ENCODE data around the gene AATF.
"Not testable (repeated sequence)": the region's sequence is repeated elsewhere in the genome, so short reads cannot be mapped to it uniquely, and the experiment has no call there.

Gene AATF

GRCh38 chr17:37067555-37068111, 118.9 kb downstream of the AATF start:
- H4K8ac ChIP-seq (ENCODE audit: low read length), result peak overlapping the region; percentile 10
- H2BK120ac ChIP-seq (ENCODE audit: low read depth, low read length), result no peak overlapping the region
- no peaks in the 10 kb centered on the region for H3K79me1 ChIP-seq (replicated peaks; ENCODE audit: low read length, poor library complexity, severe bottlenecking)
- no peak overlapping the region for H3K14ac ChIP-seq (ENCODE audit: low read length in 2 of 2)
- H2BK12ac ChIP-seq (ENCODE audit: low read length in 2 of 2), result no peak overlapping the region
- H3K4me2 ChIP-seq (ENCODE audit: low read length, poor library complexity, severe bottlenecking), result no peak overlapping the region
- H2BK5ac ChIP-seq (ENCODE audit: low read depth, low read length, poor library complexity, severe bottlenecking), result no peak overlapping the region
- no peak overlapping the region for H3K9ac ChIP-seq (ENCODE audit: low read length)
- H3K4me1 ChIP-seq (ENCODE audit: control insufficient read depth, insufficient read depth, low read depth, low read length), result peaks cover 9% of the 10 kb centered on the region
- no peak overlapping the region for H2AK5ac ChIP-seq (ENCODE audit: low read length, severe bottlenecking)
- H4K91ac ChIP-seq (ENCODE audit: low read length), result no peak overlapping the region
- no peak overlapping the region for H3K4me3 ChIP-seq (ENCODE audit: insufficient read depth in 1 of 2, low read depth in 1 of 2, low read length in 2 of 2)
- H3K9me3 ChIP-seq (ENCODE audit: control insufficient read depth, low read length), result no peaks in the 10 kb centered on the region
- H3K23ac ChIP-seq (ENCODE audit: low read length in 2 of 2), result no peak overlapping the region
- H3K36me3 ChIP-seq (ENCODE audit: control insufficient read depth in 1 of 2, insufficient read depth in 2 of 2, low read depth in 1 of 2, low read length in 2 of 2), result no peaks in the 10 kb centered on the region
- no peak overlapping the region for H3K4ac ChIP-seq (ENCODE audit: low read depth in 1 of 2, low read length in 2 of 2)
- H3K27ac ChIP-seq (ENCODE audit: low read length, poor library complexity, severe bottlenecking), result no peak overlapping the region
- DNase-seq, result peak; percentile 82
- H3K27me3 ChIP-seq (ENCODE audit: control insufficient read depth in 1 of 2, insufficient read depth in 1 of 2, low read length in 2 of 2), result peaks cover 34 to 61% of the 10 kb centered on the region in 2 experiments
- H3K18ac ChIP-seq (ENCODE audit: low read depth in 1 of 2, low read length in 2 of 2), result no peak overlapping the region
- no peak overlapping the region for H2BK15ac ChIP-seq (ENCODE audit: low read depth, poor library complexity, severe bottlenecking)
- no peak overlapping the region for H2AFZ ChIP-seq (ENCODE audit: low read depth, low read length)
- whole genome bisulfite sequencing, result 64% methylated on average over 13 of the region's 13 CpGs

- Histone ChIP-seq H2AK5ac (ENCODE audit: low read length, severe bottlenecking) (no peak overlapping the region), H2AFZ (ENCODE audit: low read depth, low read length) (no peak overlapping the region), H3K23ac (ENCODE audit: low read length in 2 of 2) (no peak overlapping the region), H3K18ac (ENCODE audit: low read depth in 1 of 2, low read length in 2 of 2) (peak overlapping the region in 1 of 2 experiments; percentile 37), H3K9me3 (ENCODE audit: control insufficient read depth, low read length) (no peaks in the 10 kb centered on the region), H4K8ac (ENCODE audit: low read length) (no peak overlapping the region), H3K4me3 (ENCODE audit: insufficient read depth in 1 of 2, low read depth in 1 of 2, low read length in 2 of 2) (no peak overlapping the region), H3K27ac (ENCODE audit: low read length, poor library complexity, severe bottlenecking) (no peak overlapping the region), H3K4me2 (ENCODE audit: low read length, poor library complexity, severe bottlenecking) (no peak overlapping the region), H3K27me3 (ENCODE audit: control insufficient read depth in 1 of 2, insufficient read depth in 1 of 2, low read length in 2 of 2) (peaks cover 34 to 57% of the 10 kb centered on the region in 2 experiments), H2BK15ac (ENCODE audit: low read depth, poor library complexity, severe bottlenecking) (no peak overlapping the region), H3K4ac (ENCODE audit: low read depth in 1 of 2, low read length in 2 of 2) (no peak overlapping the region), H4K91ac (ENCODE audit: low read length) (no peak overlapping the region), H2BK12ac (ENCODE audit: low read length in 2 of 2) (no peak overlapping the region), H3K36me3 (ENCODE audit: control insufficient read depth in 1 of 2, insufficient read depth in 2 of 2, low read depth in 1 of 2, low read length in 2 of 2) (no peaks in the 10 kb centered on the region), H3K9ac (ENCODE audit: low read length) (no peak overlapping the region), H3K4me1 (ENCODE audit: control insufficient read depth, insufficient read depth, low read depth, low read length) (peaks cover 9% of the 10 kb centered on the region), H2BK120ac (ENCODE audit: low read depth, low read length) (no peak overlapping the region), H2BK5ac (ENCODE audit: low read depth, low read length, poor library complexity, severe bottlenecking) (no peak overlapping the region), H3K79me1 (replicated peaks; ENCODE audit: low read length, poor library complexity, severe bottlenecking) (no peaks in the 10 kb centered on the region), H3K14ac (ENCODE audit: low read length in 2 of 2) (no peak overlapping the region)
- WGBS, result 85% methylated on average over 8 of the region's 10 CpGs
- DNase-seq, result no peak
Observed at GRCh38 chr17:37068266-37068665, 119.5 kb downstream of the AATF start.

GRCh38 chr17:37069087-37069486, 120.3 kb downstream of the AATF start:
- no peak overlapping the region for H3K4me3 ChIP-seq (ENCODE audit: insufficient read depth in 1 of 2, low read depth in 1 of 2, low read length in 2 of 2)
- WGBS, result 86% methylated on average over 2 of the region's 3 CpGs
- peaks cover 9% of the 10 kb centered on the region for H3K4me1 ChIP-seq (ENCODE audit: control insufficient read depth, insufficient read depth, low read depth, low read length)
- no peaks in the 10 kb centered on the region for H3K9me3 ChIP-seq (ENCODE audit: control insufficient read depth, low read length)
- no peaks in the 10 kb centered on the region for H3K79me1 ChIP-seq (replicated peaks; ENCODE audit: low read length, poor library complexity, severe bottlenecking)
- peaks cover 33 to 52% of the 10 kb centered on the region in 2 experiments for H3K27me3 ChIP-seq (ENCODE audit: control insufficient read depth in 1 of 2, insufficient read depth in 1 of 2, low read length in 2 of 2)
- no peak overlapping the region for H3K9ac ChIP-seq (ENCODE audit: low read length)
- H3K14ac ChIP-seq (ENCODE audit: low read length in 2 of 2), result no peak overlapping the region
- no peak overlapping the region for H2AFZ ChIP-seq (ENCODE audit: low read depth, low read length)
- no peak overlapping the region for H4K91ac ChIP-seq (ENCODE audit: low read length)
- H2BK15ac ChIP-seq (ENCODE audit: low read depth, poor library complexity, severe bottlenecking), result no peak overlapping the region
- H3K4ac ChIP-seq (ENCODE audit: low read depth in 1 of 2, low read length in 2 of 2), result no peak overlapping the region
- DNase-seq, result no peak
- no peak overlapping the region for H2BK5ac ChIP-seq (ENCODE audit: low read depth, low read length, poor library complexity, severe bottlenecking)
- H2AK5ac ChIP-seq (ENCODE audit: low read length, severe bottlenecking), result no peak overlapping the region
- H3K23ac ChIP-seq (ENCODE audit: low read length in 2 of 2), result no peak overlapping the region
- no peak overlapping the region for H2BK120ac ChIP-seq (ENCODE audit: low read depth, low read length)
- H4K8ac ChIP-seq (ENCODE audit: low read length), result no peak overlapping the region
- no peak overlapping the region for H2BK12ac ChIP-seq (ENCODE audit: low read length in 2 of 2)
- H3K18ac ChIP-seq (ENCODE audit: low read depth in 1 of 2, low read length in 2 of 2), result no peak overlapping the region
- H3K36me3 ChIP-seq (ENCODE audit: control insufficient read depth in 1 of 2, insufficient read depth in 2 of 2, low read depth in 1 of 2, low read length in 2 of 2), result no peaks in the 10 kb centered on the region
- no peak overlapping the region for H3K27ac ChIP-seq (ENCODE audit: low read length, poor library complexity, severe bottlenecking)
- H3K4me2 ChIP-seq (ENCODE audit: low read length, poor library complexity, severe bottlenecking), result no peak overlapping the region

GRCh38 chr17:37073464-37073863, 124.7 kb downstream of the AATF start:
- not testable (repeated sequence) for H3K14ac ChIP-seq (ENCODE audit: low read length in 2 of 2)
- 73% methylated on average over 3 of the region's 3 CpGs for WGBS

More at GRCh38 chr17:37073464-37073863, 124.7 kb downstream of the AATF start:
- not testable (repeated sequence) for H3K9me3 ChIP-seq (ENCODE audit: control insufficient read depth, low read length); H3K27ac ChIP-seq (ENCODE audit: low read length, poor library complexity, severe bottlenecking); H3K18ac ChIP-seq (ENCODE audit: low read depth in 1 of 2, low read length in 2 of 2); DNase-seq; H2BK120ac ChIP-seq (ENCODE audit: low read depth, low read length); H3K9ac ChIP-seq (ENCODE audit: low read length); H3K79me1 ChIP-seq (replicated peaks; ENCODE audit: low read length, poor library complexity, severe bottlenecking); H4K8ac ChIP-seq (ENCODE audit: low read length); H2BK15ac ChIP-seq (ENCODE audit: low read depth, poor library complexity, severe bottlenecking); H3K4ac ChIP-seq (ENCODE audit: low read depth in 1 of 2, low read length in 2 of 2); H3K4me1 ChIP-seq (ENCODE audit: control insufficient read depth, insufficient read depth, low read depth, low read length); H3K36me3 ChIP-seq (ENCODE audit: control insufficient read depth in 1 of 2, insufficient read depth in 2 of 2, low read depth in 1 of 2, low read length in 2 of 2); H2AK5ac ChIP-seq (ENCODE audit: low read length, severe bottlenecking); H3K4me3 ChIP-seq (ENCODE audit: insufficient read depth in 1 of 2, low read depth in 1 of 2, low read length in 2 of 2); H3K4me2 ChIP-seq (ENCODE audit: low read length, poor library complexity, severe bottlenecking); H2AFZ ChIP-seq (ENCODE audit: low read depth, low read length); H4K91ac ChIP-seq (ENCODE audit: low read length); H2BK5ac ChIP-seq (ENCODE audit: low read depth, low read length, poor library complexity, severe bottlenecking); H2BK12ac ChIP-seq (ENCODE audit: low read length in 2 of 2); H3K23ac ChIP-seq (ENCODE audit: low read length in 2 of 2)
- peaks cover 0 to 11% of the 10 kb centered on the region in 2 experiments for H3K27me3 ChIP-seq (ENCODE audit: control insufficient read depth in 1 of 2, insufficient read depth in 1 of 2, low read length in 2 of 2)

Measured in mesenchymal stem cell (in vitro differentiated cells and primary cell).